ENCODE data around the gene CXCL10.

GRCh38 chr4:75989846-75990528 lies 33.3 kb downstream of the CXCL10 start:
- TF ChIP-seq EZH2 (IDR thresholded peaks at IDR 0.05; ENCODE audit: low read length, missing control alignments), result no peak
- no peak for TF ChIP-seq CTCF (conservative IDR thresholded peaks at IDR 0.05 in 1 of 2, IDR thresholded peaks at IDR 0.05 in 1 of 2; ENCODE audit: low read depth in 1 of 2, low read length in 2 of 2)

Data from fibroblast of lung (primary cell).